ENCODE measurements around the gene GABRA4.

GABRA4 gene

DNA sequence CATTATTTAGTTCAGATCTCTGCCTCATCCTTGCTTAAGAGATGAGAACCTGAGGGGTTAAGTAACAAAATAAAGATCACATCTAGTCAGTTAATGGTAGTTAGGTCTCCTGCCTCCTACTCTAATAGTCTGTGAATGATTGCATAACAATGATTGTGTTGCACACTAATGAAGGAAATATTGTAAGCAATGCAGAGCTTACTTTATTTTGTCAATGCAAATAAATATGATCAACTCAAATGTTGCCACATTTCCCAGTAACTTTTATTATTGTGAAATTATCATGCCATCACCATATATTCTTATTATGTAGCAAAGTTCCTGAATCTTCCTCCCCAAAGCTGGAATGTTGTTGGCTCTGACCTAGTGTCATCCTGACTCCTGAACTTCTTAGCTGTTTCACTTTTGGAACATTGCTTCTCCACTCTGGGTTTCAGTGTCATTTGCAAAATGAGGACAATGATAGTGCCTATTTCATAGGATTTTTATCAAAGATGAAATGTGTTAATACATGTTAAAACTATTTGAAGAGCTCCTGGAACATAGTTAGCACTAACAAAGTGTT, 17.0 kb upstream of the GABRA4 start:
- no peak overlapping the region for H3K4me3 ChIP-seq (ENCODE audit: low read depth, low read length)
- no peaks in the 10 kb centered on the region for H3K27me3 ChIP-seq
- no peaks in the 10 kb centered on the region for H3K4me1 ChIP-seq
- DNase-seq: no peak
- TF ChIP-seq, protein P1, sequence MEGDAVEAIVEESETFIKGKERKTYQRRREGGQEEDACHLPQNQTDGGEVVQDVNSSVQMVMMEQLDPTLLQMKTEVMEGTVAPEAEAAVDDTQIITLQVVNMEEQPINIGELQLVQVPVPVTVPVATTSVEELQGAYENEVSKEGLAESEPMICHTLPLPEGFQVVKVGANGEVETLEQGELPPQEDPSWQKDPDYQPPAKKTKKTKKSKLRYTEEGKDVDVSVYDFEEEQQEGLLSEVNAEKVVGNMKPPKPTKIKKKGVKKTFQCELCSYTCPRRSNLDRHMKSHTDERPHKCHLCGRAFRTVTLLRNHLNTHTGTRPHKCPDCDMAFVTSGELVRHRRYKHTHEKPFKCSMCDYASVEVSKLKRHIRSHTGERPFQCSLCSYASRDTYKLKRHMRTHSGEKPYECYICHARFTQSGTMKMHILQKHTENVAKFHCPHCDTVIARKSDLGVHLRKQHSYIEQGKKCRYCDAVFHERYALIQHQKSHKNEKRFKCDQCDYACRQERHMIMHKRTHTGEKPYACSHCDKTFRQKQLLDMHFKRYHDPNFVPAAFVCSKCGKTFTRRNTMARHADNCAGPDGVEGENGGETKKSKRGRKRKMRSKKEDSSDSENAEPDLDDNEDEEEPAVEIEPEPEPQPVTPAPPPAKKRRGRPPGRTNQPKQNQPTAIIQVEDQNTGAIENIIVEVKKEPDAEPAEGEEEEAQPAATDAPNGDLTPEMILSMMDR (IDR thresholded peaks at IDR 0.05; ENCODE audit: low read depth, low read length): no peak
- H3K36me3 ChIP-seq: no peaks in the 10 kb centered on the region
- no peaks in the 10 kb centered on the region for H3K9me3 ChIP-seq

DNA sequence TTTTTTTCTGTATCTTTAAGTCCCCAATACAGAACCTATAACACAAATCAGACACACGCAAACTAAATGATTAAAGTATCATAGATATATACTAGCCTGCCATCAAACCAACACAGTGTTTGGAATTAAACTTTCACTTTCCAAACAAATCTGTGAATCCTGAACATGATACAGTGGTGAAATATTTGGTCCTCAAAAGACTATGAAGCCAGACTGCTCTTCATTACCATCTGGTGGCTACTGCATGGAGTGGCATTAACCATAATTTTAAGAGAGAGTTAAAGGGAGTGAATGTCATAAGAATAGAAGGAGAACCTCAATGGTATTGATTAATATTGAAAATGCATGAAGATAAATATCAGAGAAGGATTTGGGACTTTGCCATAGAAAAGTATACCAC, 9.2 kb upstream of the GABRA4 start:
- Histone ChIP-seq H3K27me3 (no peaks in the 10 kb centered on the region), H3K36me3 (no peaks in the 10 kb centered on the region), H3K4me3 (ENCODE audit: low read depth, low read length) (no peak overlapping the region), H3K4me1 (peaks cover 9% of the 10 kb centered on the region; the same call in 1 of the 2 replicates), H3K9me3 (no peaks in the 10 kb centered on the region)
- no peak for DNase-seq
- TF ChIP-seq, protein P1 (IDR thresholded peaks at IDR 0.05; ENCODE audit: low read depth, low read length): peak; percentile 82

GRCh38 chr4:47000406-47000805, 7.0 kb upstream of the GABRA4 start:
- DNase-seq: no peak
- TF ChIP-seq, protein P1 (IDR thresholded peaks at IDR 0.05; ENCODE audit: low read depth, low read length): no peak
- H3K27me3 ChIP-seq: no peaks in the 10 kb centered on the region
- H3K9me3 ChIP-seq: no peaks in the 10 kb centered on the region
- no peak overlapping the region for H3K4me3 ChIP-seq (ENCODE audit: low read depth, low read length)
- peaks cover 9% of the 10 kb centered on the region; the same call in 1 of the 2 replicates for H3K4me1 ChIP-seq
- no peaks in the 10 kb centered on the region for H3K36me3 ChIP-seq

GRCh38 chr4:46999566-46999965, 6.2 kb upstream of the GABRA4 start:
- DNase-seq: no peak
- H3K9me3 ChIP-seq: no peaks in the 10 kb centered on the region
- H3K27me3 ChIP-seq: no peaks in the 10 kb centered on the region
- TF ChIP-seq, protein P1 (IDR thresholded peaks at IDR 0.05; ENCODE audit: low read depth, low read length): no peak
- H3K36me3 ChIP-seq: no peaks in the 10 kb centered on the region
- no peak overlapping the region for H3K4me3 ChIP-seq (ENCODE audit: low read depth, low read length)
- peaks cover 9% of the 10 kb centered on the region; the same call in 1 of the 2 replicates for H3K4me1 ChIP-seq

- Histone ChIP-seq H3K4me3 (ENCODE audit: low read depth, low read length) (peak overlapping the region; percentile 82), H3K4me1 (no peaks in the 10 kb centered on the region), H3K27me3 (peaks cover 4% of the 10 kb centered on the region; the same call in 1 of the 2 replicates), H3K36me3 (no peaks in the 10 kb centered on the region), H3K9me3 (no peaks in the 10 kb centered on the region)
- DNase-seq: no peak
- TF ChIP-seq, protein P1 (IDR thresholded peaks at IDR 0.05; ENCODE audit: low read depth, low read length): no peak
Measured at GRCh38 chr4:46994007-46994405, 625 bp upstream of the GABRA4 start.

DNA sequence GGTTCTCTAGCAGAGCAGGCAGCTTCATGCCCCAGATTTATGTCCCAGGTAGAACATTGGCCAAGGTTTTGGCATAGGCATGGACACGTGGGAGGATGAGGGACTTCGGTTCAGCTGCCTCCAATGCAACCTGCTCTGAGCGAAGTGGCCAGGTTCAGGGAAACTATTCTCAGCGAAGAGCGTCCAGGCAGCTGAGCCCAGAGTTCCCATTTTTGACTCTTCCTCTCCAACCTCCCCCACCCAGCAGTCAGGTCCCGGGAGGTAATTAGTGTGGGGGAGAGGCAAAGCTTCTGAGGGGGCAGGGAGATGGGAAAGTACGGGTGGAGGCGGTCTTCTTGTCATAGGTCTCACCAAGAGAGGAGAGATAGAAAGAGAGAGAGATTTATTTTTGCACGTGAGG, 1.0 kb downstream of the GABRA4 start:
- no peak for DNase-seq
- Histone ChIP-seq H3K9me3 (no peaks in the 10 kb centered on the region), H3K27me3 (peaks cover 4% of the 10 kb centered on the region; the same call in 1 of the 2 replicates), H3K4me3 (ENCODE audit: low read depth, low read length) (peak overlapping the region; percentile 82; the same call in 1 of the 2 replicates), H3K4me1 (no peaks in the 10 kb centered on the region), H3K36me3 (no peaks in the 10 kb centered on the region)
- TF ChIP-seq, protein P1 (IDR thresholded peaks at IDR 0.05; ENCODE audit: low read depth, low read length): no peak
